Smooth muscle cell (in vitro differentiated cells): ENCODE measurements around the gene SALL1. TPM values are rescaled to one million over a fixed set of nuclear protein-coding genes. Genes with fewer than 3 reads are reported as not detected.

Experiments used
- DNase-seq: peaks from one replicate; lab custom pipeline; 2025; ENCODE audit not compliant: unreplicated experiment; lab: John Stamatoyannopoulos, UW
- H2AFZ ChIP-seq: fragments of 200-600 bp; sonication (generic); 2 replicates; pipeline ENCODE4 v1.6.0; 2016; ENCODE audit warnings: antibody characterized with exemption, low read depth, mild to moderate bottlenecking
- H3F3A ChIP-seq: fragments of 200-600 bp; sonication (generic); 2 replicates; pipeline ENCODE4 v1.6.0; 2017; ENCODE audit warnings: antibody characterized with exemption, low read depth
- H3K27ac ChIP-seq: fragments of 200-600 bp; sonication (generic); 2 replicates; pipeline ENCODE4 v1.5.1; 2016; ENCODE audit warnings: low read depth, mild to moderate bottlenecking
- H3K27me3 ChIP-seq: fragments of 200-600 bp; sonication (generic); 2 replicates; pipeline ENCODE4 v1.6.1; 2016; ENCODE audit warnings: low read depth, mild to moderate bottlenecking
- H3K36me3 ChIP-seq: fragments of 200-600 bp; sonication (generic); 2 replicates; pipeline ENCODE4 v1.5.1; 2016; ENCODE audit warnings: low read depth
- H3K4me1 ChIP-seq: fragments of 200-600 bp; sonication (generic); 2 replicates; pipeline ENCODE4 v1.5.1; 2016; ENCODE audit warnings: low read depth
- H3K4me2 ChIP-seq: fragments of 200-600 bp; sonication (generic); 2 replicates; pipeline ENCODE4 v1.6.0; 2016; ENCODE audit warnings: mild to moderate bottlenecking
- H3K4me3 ChIP-seq: fragments of 200-600 bp; sonication (generic); 2 replicates; pipeline ENCODE4 v1.5.1; 2016; ENCODE audit warnings: mild to moderate bottlenecking
- H3K79me2 ChIP-seq: fragments of 200-600 bp; sonication (generic); 2 replicates; pipeline ENCODE4 v1.6.0; 2016; ENCODE audit warnings: low read depth, mild to moderate bottlenecking
- H3K9ac ChIP-seq: fragments of 200-600 bp; sonication (generic); 2 replicates; pipeline ENCODE4 v1.6.0; 2016; ENCODE audit warnings: low read depth
- H3K9me3 ChIP-seq: fragments of 200-600 bp; sonication (generic); replicated peaks from 2 replicates; pipeline ENCODE4 v1.5.1; 2016; ENCODE audit warnings: low read depth
- H4K20me1 ChIP-seq: fragments of 200-600 bp; sonication (generic); 2 replicates; pipeline ENCODE4 v1.6.0; 2016; ENCODE audit warnings: low read depth
- WGBS: methylation state at CpG from one replicate; pipeline ENCODE4 v1.1.7; 2016; ENCODE audit warnings: low lambda C conversion rate; 5-methylcytosine and 5-hydroxymethylcytosine counted together
- polyA plus RNA-seq: library from polyadenylated mRNA; unstranded; fragments of >200 nt; fragmentation: Nextera tagmentation; extraction: Ambion mirVana; gene quantifications from 2 replicates; pipeline ENCODE4 v1.2.1, GENCODE V29; 2016
- total RNA-seq: library from RNA; depleted of rRNA; stranded (reverse); fragments of >200 nt; gene quantifications from 2 replicates; pipeline ENCODE4 v1.2.3, GENCODE V29; 2014
- TF ChIP-seq, protein P1 (sequence below): fragments of 200-600 bp; sonication (generic); IDR thresholded peaks from 2 replicates; pipeline ENCODE4 v1.5.1; 2017; ENCODE audit warnings: borderline replicate concordance, mild to moderate bottlenecking, antibody characterized with exemption; ENCODE audit not compliant: insufficient read depth, poor library complexity, severe bottlenecking

The SALL1 gene
- total and polyA plus RNA-seq, 2 experiments from 2014 or later, result 1.6 to 6.2 TPM

DNA sequence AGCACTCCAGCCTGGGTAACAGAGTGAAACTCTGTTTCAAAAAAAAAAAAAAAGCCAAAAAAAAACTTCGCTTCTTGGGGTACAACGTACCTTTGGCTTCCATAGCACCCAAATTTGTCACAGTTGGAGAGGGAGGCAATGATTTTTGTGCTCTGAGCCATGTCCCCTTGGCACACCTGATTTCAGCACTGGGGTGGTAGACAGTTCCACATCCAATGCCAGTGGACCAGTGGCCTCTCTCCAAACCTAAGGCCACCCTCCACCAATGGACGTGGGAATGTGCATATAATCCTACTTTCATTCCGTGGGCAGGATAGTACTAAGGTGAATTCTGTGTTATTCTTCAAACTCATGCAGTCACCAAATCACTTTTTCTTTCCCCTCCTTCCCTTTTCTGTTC is 47.5 kb downstream of the SALL1 start:
- TF ChIP-seq, protein P1, sequence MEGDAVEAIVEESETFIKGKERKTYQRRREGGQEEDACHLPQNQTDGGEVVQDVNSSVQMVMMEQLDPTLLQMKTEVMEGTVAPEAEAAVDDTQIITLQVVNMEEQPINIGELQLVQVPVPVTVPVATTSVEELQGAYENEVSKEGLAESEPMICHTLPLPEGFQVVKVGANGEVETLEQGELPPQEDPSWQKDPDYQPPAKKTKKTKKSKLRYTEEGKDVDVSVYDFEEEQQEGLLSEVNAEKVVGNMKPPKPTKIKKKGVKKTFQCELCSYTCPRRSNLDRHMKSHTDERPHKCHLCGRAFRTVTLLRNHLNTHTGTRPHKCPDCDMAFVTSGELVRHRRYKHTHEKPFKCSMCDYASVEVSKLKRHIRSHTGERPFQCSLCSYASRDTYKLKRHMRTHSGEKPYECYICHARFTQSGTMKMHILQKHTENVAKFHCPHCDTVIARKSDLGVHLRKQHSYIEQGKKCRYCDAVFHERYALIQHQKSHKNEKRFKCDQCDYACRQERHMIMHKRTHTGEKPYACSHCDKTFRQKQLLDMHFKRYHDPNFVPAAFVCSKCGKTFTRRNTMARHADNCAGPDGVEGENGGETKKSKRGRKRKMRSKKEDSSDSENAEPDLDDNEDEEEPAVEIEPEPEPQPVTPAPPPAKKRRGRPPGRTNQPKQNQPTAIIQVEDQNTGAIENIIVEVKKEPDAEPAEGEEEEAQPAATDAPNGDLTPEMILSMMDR, result no peak
- Histone ChIP-seq H3K9me3 (no peaks in the 10 kb centered on the region), H2AFZ (no peak overlapping the region), H3K79me2 (no peaks in the 10 kb centered on the region), H3K4me2 (no peak overlapping the region), H3F3A (no peaks in the 10 kb centered on the region), H3K27me3 (peaks cover 8% of the 10 kb centered on the region), H3K4me1 (no peaks in the 10 kb centered on the region), H3K4me3 (no peak overlapping the region), H4K20me1 (no peaks in the 10 kb centered on the region), H3K36me3 (no peaks in the 10 kb centered on the region), H3K27ac (no peak overlapping the region), H3K9ac (no peak overlapping the region)
- 96% methylated on average over 4 of the region's 4 CpGs for WGBS
- DNase-seq, result no peak

DNA sequence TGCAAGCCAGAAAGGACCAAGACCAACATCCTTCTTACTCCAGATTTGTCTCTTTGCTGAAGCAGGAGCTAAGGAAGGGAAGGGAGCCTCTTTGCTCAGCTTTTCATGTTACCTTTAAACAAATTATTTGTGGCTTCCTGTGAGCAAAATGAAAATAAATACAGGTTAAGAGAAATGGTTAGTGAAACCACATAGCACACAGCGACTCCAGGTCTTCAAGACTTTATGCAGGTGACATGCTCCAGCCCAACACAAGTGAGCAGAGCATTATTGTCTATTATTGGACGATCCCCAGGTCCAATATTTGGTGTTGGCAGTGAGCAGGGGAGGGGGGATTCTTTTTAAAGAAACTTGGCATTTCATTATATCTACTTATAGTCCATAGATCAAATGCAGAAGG is 53.3 kb downstream of the SALL1 start:
- Histone ChIP-seq H3K4me1 (peaks cover 3% of the 10 kb centered on the region), H3K27me3 (peaks cover 8% of the 10 kb centered on the region), H3K4me3 (no peak overlapping the region), H3K9ac (no peak overlapping the region), H3K9me3 (no peaks in the 10 kb centered on the region), H2AFZ (no peak overlapping the region), H4K20me1 (no peaks in the 10 kb centered on the region), H3F3A (no peaks in the 10 kb centered on the region), H3K36me3 (no peaks in the 10 kb centered on the region), H3K79me2 (no peaks in the 10 kb centered on the region), H3K4me2 (no peak overlapping the region), H3K27ac (no peak overlapping the region)
- TF ChIP-seq, protein P1, result no peak
- WGBS, result 90% methylated on average over 2 of the region's 2 CpGs
- no peak for DNase-seq

DNA sequence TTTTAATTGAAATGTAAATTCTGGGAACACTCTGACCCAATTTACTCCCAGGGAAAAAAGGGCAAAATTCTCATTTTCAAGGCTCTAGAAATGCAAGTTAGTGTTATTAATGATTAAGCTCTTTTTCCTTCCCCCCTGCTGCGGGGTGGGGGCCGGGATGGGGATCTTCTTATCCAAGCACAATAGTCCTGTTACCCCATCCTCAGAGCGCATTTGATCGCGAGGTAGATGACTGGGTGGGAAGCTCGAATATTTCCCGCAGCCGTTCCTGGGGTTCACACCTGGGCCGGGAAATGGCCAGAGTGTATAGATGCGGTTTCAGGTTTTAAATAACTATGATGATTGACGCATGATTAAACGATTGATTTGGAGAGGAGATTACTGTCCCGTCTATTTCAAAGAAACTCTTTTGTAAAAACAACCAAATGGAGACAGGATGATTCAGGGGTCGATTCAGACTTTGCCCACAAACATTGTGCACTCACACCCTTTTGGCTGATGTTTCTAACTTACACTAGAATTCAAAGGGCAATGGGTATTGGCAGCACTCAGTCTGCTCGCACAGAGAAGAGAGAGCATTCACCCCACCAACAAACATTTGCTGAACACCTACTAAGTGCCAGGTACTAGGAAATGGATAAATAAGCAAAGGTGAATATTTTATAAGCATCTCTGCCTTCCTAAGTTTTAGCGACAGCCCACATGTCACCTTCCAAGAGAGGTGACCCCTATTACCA is 55.0 kb downstream of the SALL1 start:
- TF ChIP-seq, protein P1, result no peak
- H3K36me3 ChIP-seq, result no peaks in the 10 kb centered on the region
- H3K27me3 ChIP-seq, result peaks cover 4% of the 10 kb centered on the region
- H3K79me2 ChIP-seq, result no peaks in the 10 kb centered on the region
- no peak for DNase-seq
- H4K20me1 ChIP-seq, result no peaks in the 10 kb centered on the region
- no peak overlapping the region for H3K4me2 ChIP-seq
- WGBS, result 84% methylated on average over 16 of the region's 16 CpGs
- H3K4me1 ChIP-seq, result peaks cover 3% of the 10 kb centered on the region
- H3K9ac ChIP-seq, result no peak overlapping the region
- no peaks in the 10 kb centered on the region for H3F3A ChIP-seq
- no peak overlapping the region for H3K27ac ChIP-seq
- H3K9me3 ChIP-seq, result no peaks in the 10 kb centered on the region
- H2AFZ ChIP-seq, result no peak overlapping the region
- no peak overlapping the region for H3K4me3 ChIP-seq
